Measurements from ENCODE around the gene EIF4B.
"Not testable (repeated sequence)": the region's sequence is repeated elsewhere in the genome, so short reads cannot be mapped to it uniquely, and the experiment has no call there.

The EIF4B gene

GRCh38 chr12:52990206-52990605 is 16.1 kb upstream of the EIF4B start:
- H3K27me3 ChIP-seq (ENCODE audit: insufficient read depth, low read depth, severe bottlenecking), result peaks cover 45% of the 10 kb centered on the region
- no peak for DNase-seq
- H3K27ac ChIP-seq, result no peak overlapping the region
- no peak overlapping the region for H3K4me3 ChIP-seq (ENCODE audit: low read depth, low read length)
- no peak for TF ChIP-seq CTCF (IDR thresholded peaks at IDR 0.05; ENCODE audit: low read depth, low read length)
- no peaks in the 10 kb centered on the region for H3K9me3 ChIP-seq (ENCODE audit: severe bottlenecking)
- H3K36me3 ChIP-seq, result no peaks in the 10 kb centered on the region

- not testable (repeated sequence) for H3K27ac ChIP-seq; H3K36me3 ChIP-seq; H3K4me3 ChIP-seq (ENCODE audit: low read depth, low read length); DNase-seq; H3K9me3 ChIP-seq (ENCODE audit: severe bottlenecking)
- peaks cover 29% of the 10 kb centered on the region for H3K27me3 ChIP-seq (ENCODE audit: insufficient read depth, low read depth, severe bottlenecking)
Measured at GRCh38 chr12:52992240-52992639, 14.0 kb upstream of the EIF4B start.

- no peak for TF ChIP-seq CTCF (IDR thresholded peaks at IDR 0.05; ENCODE audit: low read depth, low read length)
- peaks cover 25% of the 10 kb centered on the region for H3K27me3 ChIP-seq (ENCODE audit: insufficient read depth, low read depth, severe bottlenecking)
- no peak for DNase-seq
- H3K36me3 ChIP-seq, result no peaks in the 10 kb centered on the region
- no peak overlapping the region for H3K27ac ChIP-seq
- H3K9me3 ChIP-seq (ENCODE audit: severe bottlenecking), result no peaks in the 10 kb centered on the region
- H3K4me3 ChIP-seq (ENCODE audit: low read depth, low read length), result no peak overlapping the region
Measured at GRCh38 chr12:52992699-52993557, 13.3 kb upstream of the EIF4B start.

GRCh38 chr12:52993558-52993869 is 12.7 kb upstream of the EIF4B start:
- no peaks in the 10 kb centered on the region for H3K36me3 ChIP-seq
- no peak for DNase-seq
- no peak for TF ChIP-seq CTCF (IDR thresholded peaks at IDR 0.05; ENCODE audit: low read depth, low read length)
- H3K9me3 ChIP-seq (ENCODE audit: severe bottlenecking), result no peaks in the 10 kb centered on the region
- H3K4me3 ChIP-seq (ENCODE audit: low read depth, low read length), result no peak overlapping the region
- H3K27me3 ChIP-seq (ENCODE audit: insufficient read depth, low read depth, severe bottlenecking), result peaks cover 19% of the 10 kb centered on the region
- no peak overlapping the region for H3K27ac ChIP-seq

- peaks cover 25% of the 10 kb centered on the region for H3K36me3 ChIP-seq
- peaks cover 3% of the 10 kb centered on the region for H3K27me3 ChIP-seq (ENCODE audit: insufficient read depth, low read depth, severe bottlenecking)
- DNase-seq, result no peak
- TF ChIP-seq CTCF (IDR thresholded peaks at IDR 0.05; ENCODE audit: low read depth, low read length), result no peak
- H3K9me3 ChIP-seq (ENCODE audit: severe bottlenecking), result no peaks in the 10 kb centered on the region
- H3K4me3 ChIP-seq (ENCODE audit: low read depth, low read length), result no peak overlapping the region
- H3K27ac ChIP-seq, result no peak overlapping the region
Measured at GRCh38 chr12:53004178-53004577, 2.1 kb upstream of the EIF4B start.

- Histone ChIP-seq H3K27me3 (ENCODE audit: insufficient read depth, low read depth, severe bottlenecking) (peaks cover 3% of the 10 kb centered on the region), H3K9me3 (ENCODE audit: severe bottlenecking) (no peaks in the 10 kb centered on the region), H3K36me3 (peaks cover 27% of the 10 kb centered on the region), H3K27ac (no peak overlapping the region), H3K4me3 (ENCODE audit: low read depth, low read length) (no peak overlapping the region)
- no peak for TF ChIP-seq CTCF (IDR thresholded peaks at IDR 0.05; ENCODE audit: low read depth, low read length)
- no peak for DNase-seq
Measured at GRCh38 chr12:53004582-53004981, 1.7 kb upstream of the EIF4B start.
